Brain microvascular endothelial cell (primary cell): Measurements from ENCODE around the gene AMELY.
"Not testable (repeated sequence)": the region's sequence is repeated elsewhere in the genome, so short reads cannot be mapped to it uniquely, and the experiment has no call there.

ENCODE experiments used
- DNase-seq: peaks from one replicate; pipeline ENCODE4 v3.0.0-alpha.2; 2020
- H3K27ac ChIP-seq: fragments of 250-450 bp; sonication (Bioruptor Pico); 2 replicates; pipeline ENCODE4 v1.5.1; 2020; ENCODE audit warnings: mild to moderate bottlenecking, moderate library complexity
- H3K27me3 ChIP-seq: fragments of 250-450 bp; sonication (Bioruptor Pico); replicated peaks from 2 replicates; pipeline ENCODE4 v1.5.1; 2020; ENCODE audit warnings: mild to moderate bottlenecking
- H3K36me3 ChIP-seq: fragments of 250-450 bp; sonication (Bioruptor Pico); replicated peaks from 2 replicates; pipeline ENCODE4 v1.5.1; 2020; ENCODE audit warnings: mild to moderate bottlenecking
- H3K4me3 ChIP-seq: 2 replicates; pipeline ENCODE4 v1.5.1; 2011; ENCODE audit warnings: low read depth, mild to moderate bottlenecking, control low read depth, low read length, moderate library complexity
- CTCF ChIP-seq: IDR thresholded peaks from 2 replicates; pipeline ENCODE4 v1.5.1; 2011; ENCODE audit warnings: low read depth, mild to moderate bottlenecking, moderate library complexity, low read length, control low read depth, inconsistent platforms; ENCODE audit errors: missing control alignments
- in situ Hi-C: cut with HindIII; loops from 2 replicates; pipeline ENCODE4 v1.10.0; 2017; ENCODE audit warnings: low sequenced_read_pairs, low pct_ligation_motif_present

AMELY gene

DNA sequence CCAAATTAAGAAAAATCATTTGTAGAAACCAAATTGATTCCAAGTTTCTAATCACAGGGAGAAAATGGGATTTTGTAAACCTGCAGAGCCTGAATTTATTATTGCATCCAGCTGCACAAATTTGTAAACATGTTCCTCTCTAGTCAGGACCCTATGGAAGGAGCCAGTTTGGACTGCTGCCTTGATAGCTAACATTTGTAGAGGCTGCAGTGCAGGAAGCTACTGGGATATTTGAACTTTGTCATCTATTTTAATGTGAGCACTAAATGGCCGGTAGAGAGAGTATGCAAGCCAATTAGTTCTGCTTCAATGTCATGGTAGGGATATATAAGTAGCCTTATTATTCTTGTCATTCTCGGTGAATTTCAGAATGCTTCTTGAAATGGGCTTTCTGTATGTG is 62.2 kb downstream of the AMELY start:
- H3K4me3 ChIP-seq = no peak overlapping the region
- DNase-seq = no peak
- in situ Hi-C loops = no loop called here
- H3K27me3 ChIP-seq = no peaks in the 10 kb centered on the region
- no peaks in the 10 kb centered on the region for H3K36me3 ChIP-seq
- no peak overlapping the region for H3K27ac ChIP-seq
- no peak for TF ChIP-seq CTCF

DNA sequence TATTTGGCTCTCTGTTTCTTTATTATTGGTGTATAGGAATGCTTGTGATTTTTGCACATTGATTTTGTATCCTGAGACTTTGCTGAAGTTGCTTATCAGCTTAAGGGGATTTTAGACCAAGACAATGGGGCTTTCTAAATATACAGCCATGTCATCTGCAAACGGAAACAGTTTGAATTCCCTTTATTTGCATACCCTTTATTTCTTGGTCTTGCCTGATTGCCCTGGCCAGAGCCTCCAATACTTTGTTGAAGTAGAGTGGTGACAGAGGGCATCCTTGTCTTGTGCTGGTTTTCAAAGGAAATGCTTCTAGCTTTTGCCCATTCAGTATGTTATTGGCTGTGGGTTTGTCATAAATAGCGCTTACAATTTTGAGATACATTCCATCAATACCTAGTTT is 68.9 kb downstream of the AMELY start:
- H3K27ac ChIP-seq, H3K27me3 ChIP-seq, DNase-seq, H3K4me3 ChIP-seq, H3K36me3 ChIP-seq, in situ Hi-C loops: not testable (repeated sequence)
